ENCODE results near the gene SCAF1.

- no peak for TF ChIP-seq POLR2AphosphoS5 (IDR thresholded peaks at IDR 0.05; ENCODE audit: low read depth)
- no peak for TF ChIP-seq CTCF (IDR thresholded peaks at IDR 0.05; ENCODE audit: insufficient read depth, low read length)
- no peak for TF ChIP-seq SPI1 (IDR thresholded peaks at IDR 0.05; ENCODE audit: borderline replicate concordance, low read depth)
Observed at GRCh38 chr19:49653466-49653806, 11.4 kb downstream of the SCAF1 start.
